GM06990 (cell line): ENCODE data around the gene SCLY.

Experiments used
- DNase-seq: peaks from one replicate; pipeline ENCODE4 v3.0.0-alpha.2; 2011; ENCODE audit not compliant: insufficient read length; ENCODE audit errors: extremely low read depth
- H3K27me3 ChIP-seq: replicated peaks from 2 replicates; pipeline ENCODE4 v1.6.0; 2011; ENCODE audit warnings: low read length; ENCODE audit not compliant: control insufficient read depth, insufficient read depth
- H3K36me3 ChIP-seq: 2 replicates; pipeline ENCODE4 v1.5.1; 2011; ENCODE audit warnings: low read length; ENCODE audit not compliant: control insufficient read depth, insufficient read depth
- H3K4me3 ChIP-seq: replicated peaks from 2 replicates; pipeline ENCODE4 v1.5.1; 2011; ENCODE audit warnings: low read depth, mild to moderate bottlenecking, control low read depth, low read length
- TF ChIP-seq, protein P1 (sequence below): IDR thresholded peaks from 2 replicates; pipeline ENCODE4 v1.5.1; 2011; ENCODE audit warnings: low read length, control low read depth, mild to moderate bottlenecking, inconsistent platforms; ENCODE audit not compliant: insufficient read depth, poor library complexity, severe bottlenecking

SCLY gene

DNA sequence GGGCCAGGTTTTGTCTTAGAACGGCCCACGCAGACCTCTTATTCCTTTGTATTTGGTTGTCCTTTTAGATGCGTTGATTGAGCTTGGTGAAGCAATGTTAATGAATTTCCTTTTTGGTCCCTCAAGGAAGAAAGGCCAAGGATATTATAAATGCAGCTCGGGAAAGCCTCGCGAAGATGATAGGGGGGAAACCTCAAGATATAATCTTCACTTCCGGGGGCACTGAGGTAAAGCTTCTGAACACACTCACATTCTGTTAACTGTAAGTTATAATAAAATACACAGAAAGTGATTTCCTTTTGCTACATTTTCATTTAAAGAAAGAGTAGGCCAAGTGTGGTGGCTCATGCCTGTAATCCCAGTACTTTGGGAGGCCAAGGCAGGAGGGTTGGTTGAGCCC lies 7.1 kb downstream of the SCLY start:
- peaks cover 8% of the 10 kb centered on the region for H3K36me3 ChIP-seq
- no peak for DNase-seq
- TF ChIP-seq, protein P1, sequence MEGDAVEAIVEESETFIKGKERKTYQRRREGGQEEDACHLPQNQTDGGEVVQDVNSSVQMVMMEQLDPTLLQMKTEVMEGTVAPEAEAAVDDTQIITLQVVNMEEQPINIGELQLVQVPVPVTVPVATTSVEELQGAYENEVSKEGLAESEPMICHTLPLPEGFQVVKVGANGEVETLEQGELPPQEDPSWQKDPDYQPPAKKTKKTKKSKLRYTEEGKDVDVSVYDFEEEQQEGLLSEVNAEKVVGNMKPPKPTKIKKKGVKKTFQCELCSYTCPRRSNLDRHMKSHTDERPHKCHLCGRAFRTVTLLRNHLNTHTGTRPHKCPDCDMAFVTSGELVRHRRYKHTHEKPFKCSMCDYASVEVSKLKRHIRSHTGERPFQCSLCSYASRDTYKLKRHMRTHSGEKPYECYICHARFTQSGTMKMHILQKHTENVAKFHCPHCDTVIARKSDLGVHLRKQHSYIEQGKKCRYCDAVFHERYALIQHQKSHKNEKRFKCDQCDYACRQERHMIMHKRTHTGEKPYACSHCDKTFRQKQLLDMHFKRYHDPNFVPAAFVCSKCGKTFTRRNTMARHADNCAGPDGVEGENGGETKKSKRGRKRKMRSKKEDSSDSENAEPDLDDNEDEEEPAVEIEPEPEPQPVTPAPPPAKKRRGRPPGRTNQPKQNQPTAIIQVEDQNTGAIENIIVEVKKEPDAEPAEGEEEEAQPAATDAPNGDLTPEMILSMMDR = no peak

DNA sequence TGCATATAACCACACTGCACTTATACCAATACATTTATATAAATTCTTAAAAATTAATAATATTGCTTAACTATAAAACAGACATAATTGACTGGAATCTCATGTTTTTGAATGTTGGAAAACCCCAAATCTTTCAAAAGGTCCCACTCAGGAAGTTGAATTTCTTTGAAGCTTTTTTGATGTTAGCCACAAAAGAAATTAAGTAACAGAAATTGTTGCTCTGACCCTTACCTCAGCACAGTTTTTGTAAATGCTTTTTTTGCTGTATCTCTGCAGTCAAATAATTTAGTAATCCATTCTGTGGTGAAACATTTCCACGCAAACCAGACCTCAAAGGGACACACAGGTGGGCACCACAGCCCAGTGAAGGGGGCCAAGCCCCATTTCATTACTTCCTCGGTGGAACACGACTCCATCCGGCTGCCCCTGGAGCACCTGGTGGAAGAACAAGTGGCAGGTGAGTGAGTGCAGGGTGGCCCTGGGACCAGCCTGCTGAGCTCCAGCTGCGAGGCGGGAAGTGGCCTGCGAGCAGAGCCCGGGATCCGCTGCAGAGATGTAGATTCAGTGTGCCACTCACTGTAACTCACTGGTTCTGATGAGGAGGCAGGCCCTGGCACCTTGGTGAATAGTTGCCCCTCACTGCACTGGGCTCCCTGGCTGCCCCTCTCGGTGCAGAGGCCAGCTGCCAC lies 8.4 kb downstream of the SCLY start:
- TF ChIP-seq, protein P1 = no peak
- peaks cover 8% of the 10 kb centered on the region for H3K36me3 ChIP-seq
- no peak for DNase-seq
- H3K27me3 ChIP-seq = no peaks in the 10 kb centered on the region
- H3K4me3 ChIP-seq = no peak overlapping the region

More for the DNA sequence above, 7.1 kb downstream of the SCLY start:
- no peak overlapping the region for H3K4me3 ChIP-seq
- no peaks in the 10 kb centered on the region for H3K27me3 ChIP-seq

DNA sequence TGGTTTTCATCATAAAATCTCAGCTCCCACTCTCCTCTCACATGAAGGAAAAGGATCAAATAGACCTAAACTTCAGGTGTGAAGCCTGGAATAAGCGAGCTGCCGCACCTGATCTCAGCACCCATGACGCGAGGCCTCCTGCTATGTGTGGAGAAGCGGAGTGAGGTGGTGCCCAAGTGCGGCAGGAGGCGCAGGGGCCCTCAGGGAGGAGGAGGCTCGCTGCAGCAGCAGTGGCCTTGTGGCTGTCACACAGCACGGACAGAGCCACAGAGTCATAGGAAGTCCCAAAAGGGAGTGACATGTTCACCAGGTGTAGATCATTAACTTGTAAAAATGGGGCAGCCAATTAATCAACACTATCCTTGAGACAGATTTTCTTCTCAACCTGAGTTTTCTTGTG lies 9.1 kb downstream of the SCLY start:
- H3K4me3 ChIP-seq = no peak overlapping the region
- peaks cover 8% of the 10 kb centered on the region for H3K36me3 ChIP-seq
- DNase-seq = no peak
- H3K27me3 ChIP-seq = no peaks in the 10 kb centered on the region
- TF ChIP-seq, protein P1 = no peak

DNA sequence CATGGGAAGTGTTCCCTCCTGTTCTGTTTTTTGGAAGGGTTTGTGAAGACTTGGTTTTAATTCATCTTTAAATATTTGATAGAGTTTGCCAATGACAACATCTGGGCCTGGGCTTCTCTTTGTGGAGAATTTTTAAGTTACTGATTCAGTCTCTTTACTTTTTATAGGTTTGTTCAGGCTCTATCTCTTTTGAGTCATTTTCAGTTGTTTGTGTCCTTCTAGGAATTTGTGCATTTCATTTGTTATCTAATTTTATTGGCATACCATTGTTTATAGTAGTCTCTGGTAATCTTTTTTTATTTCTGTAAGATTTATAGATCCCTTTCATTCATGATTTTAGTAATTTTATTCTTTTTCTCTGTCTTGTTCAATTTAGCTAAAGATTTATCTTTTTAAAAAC lies 14.6 kb downstream of the SCLY start:
- Histone ChIP-seq H3K36me3 (peaks cover 2% of the 10 kb centered on the region), H3K27me3 (no peaks in the 10 kb centered on the region), H3K4me3 (no peak overlapping the region)
- TF ChIP-seq, protein P1 = no peak
- no peak for DNase-seq

DNA sequence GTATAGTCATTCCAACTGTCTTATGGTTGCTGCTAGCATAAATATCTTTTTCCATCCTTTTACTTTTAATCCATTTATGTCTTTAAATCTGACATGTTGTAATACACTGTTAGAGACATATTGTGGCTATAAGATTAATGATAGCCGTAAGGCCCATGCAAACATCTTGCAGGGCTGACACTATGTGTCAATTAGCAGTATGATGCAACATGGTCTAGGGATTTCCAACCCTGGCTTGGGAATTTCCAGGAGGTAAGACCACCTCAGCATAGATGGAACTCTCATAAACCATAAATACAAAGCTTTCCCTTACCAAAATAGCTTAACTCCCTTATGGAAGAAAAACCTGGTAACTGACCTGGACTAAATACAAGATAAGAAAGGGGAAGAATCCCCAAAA lies 16.5 kb downstream of the SCLY start:
- no peak for DNase-seq
- TF ChIP-seq, protein P1 = no peak
- H3K27me3 ChIP-seq = no peaks in the 10 kb centered on the region
- peaks cover 8% of the 10 kb centered on the region for H3K36me3 ChIP-seq
- H3K4me3 ChIP-seq = no peak overlapping the region
